Measurements from ENCODE around the gene CEMIP.

CEMIP gene

GRCh38 chr15:80828796-80829195, 49.6 kb downstream of the CEMIP start:
- no peak for DNase-seq

DNA sequence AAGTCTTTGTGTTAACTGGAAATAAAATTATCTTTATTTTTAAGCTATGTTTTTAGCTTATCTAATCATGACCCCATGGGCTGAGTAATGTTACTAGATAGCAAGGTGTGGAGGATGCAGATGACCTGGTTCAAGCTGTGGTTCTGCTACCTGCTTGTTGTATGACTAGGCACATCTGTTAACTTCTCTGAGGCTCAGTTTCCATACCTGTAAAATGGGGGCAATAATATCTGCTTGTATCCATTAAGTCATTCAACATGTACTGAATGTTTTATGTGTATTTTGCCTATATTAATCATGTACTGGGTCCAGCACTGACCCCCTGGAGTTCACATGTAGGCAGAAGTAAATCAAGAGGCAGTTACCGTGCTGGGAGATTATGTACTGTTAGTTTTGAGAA, 51.5 kb downstream of the CEMIP start:
- DNase-seq = no peak

- no peak for DNase-seq
Measured at GRCh38 chr15:80831192-80831591, 52.0 kb downstream of the CEMIP start.

- no peak for DNase-seq
Measured at GRCh38 chr15:80831606-80832224, 52.5 kb downstream of the CEMIP start.

- no peak for DNase-seq
Measured at GRCh38 chr15:80832686-80833085, 53.5 kb downstream of the CEMIP start.

GRCh38 chr15:80834402-80834801, 55.2 kb downstream of the CEMIP start:
- no peak for DNase-seq

DNA sequence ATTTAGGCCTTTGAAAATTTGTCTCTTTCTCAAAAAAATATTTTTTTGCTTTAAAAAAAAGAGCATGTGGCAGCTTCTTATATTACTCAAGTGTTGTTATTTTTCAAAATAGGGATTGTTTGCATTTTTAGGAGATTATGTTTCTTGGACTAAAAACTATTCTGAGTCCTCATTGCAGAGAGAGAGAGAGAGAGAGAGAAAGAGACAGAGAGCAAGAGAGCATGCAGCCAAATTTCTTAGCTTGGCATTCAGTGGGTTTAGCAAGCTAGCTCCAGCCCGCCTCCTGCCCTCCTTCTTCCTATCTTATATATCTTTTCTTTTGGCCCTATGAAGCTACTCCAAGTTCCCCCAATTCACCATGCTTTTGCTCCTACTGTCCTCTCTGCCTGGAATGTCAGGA, 55.7 kb downstream of the CEMIP start:
- DNase-seq = no peak

DNA sequence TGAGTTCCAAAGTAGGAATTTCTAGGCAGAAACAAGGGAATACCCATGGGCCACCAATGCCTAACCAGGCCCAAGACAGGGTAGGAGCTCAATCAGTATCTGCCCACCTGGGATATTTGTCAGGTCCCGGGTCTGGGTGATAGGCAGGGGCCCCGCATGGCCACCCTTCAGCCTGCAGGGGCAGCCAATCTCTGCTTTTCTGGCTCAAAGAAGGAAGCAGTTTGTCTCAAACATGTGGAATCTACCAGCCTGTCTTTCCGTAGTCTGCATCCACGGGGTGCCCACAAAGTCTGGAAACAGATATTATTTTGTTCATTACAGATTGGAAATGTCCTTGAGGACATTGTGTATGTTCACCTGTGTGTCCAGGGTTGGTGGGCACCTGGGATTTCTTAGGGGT, 56.2 kb downstream of the CEMIP start:
- DNase-seq = no peak

- DNase-seq = no peak
Measured at GRCh38 chr15:80836223-80836622, 57.1 kb downstream of the CEMIP start.

- no peak for DNase-seq
Measured at GRCh38 chr15:80837006-80837405, 57.8 kb downstream of the CEMIP start.

DNA sequence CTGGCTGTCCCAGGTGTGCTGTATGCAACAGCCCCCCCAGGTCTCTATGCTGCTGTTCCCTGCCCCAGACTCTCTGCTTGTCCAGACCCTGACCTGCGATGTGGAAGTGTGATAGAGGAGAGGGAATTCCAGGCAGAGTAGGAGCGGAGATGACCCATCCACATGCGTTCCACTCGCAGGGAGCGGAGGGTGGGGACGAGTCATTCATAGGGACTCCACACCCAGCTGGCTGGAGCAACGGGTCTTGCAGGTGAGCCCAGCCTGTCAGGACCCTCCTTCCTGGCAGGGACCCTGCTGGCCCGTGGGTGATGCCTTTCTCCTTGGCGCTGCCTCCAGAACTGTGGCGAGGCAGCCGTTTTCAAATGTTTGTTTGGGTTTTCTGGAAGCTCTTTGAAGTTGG, 58.8 kb downstream of the CEMIP start:
- DNase-seq = no peak

DNA sequence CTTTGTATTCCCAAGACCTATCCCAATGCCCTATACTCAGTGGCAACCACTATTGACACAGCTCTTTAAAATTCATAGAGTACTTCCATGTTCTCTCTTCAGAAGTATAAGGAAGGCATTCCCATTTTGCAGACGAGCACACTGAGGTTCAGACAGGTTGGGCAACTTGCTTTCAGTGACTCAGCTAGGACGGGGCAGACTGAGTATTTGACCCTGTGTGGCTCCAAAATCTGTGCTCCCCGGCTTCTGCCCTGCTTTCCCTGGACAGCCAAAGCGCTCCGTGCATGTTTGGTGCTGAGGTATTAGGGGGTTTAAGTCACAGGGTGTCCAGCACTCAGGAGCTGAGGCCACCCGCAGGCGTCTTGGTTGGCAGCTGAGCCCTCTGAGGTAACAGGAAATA, 59.5 kb downstream of the CEMIP start:
- no peak for DNase-seq

DNA sequence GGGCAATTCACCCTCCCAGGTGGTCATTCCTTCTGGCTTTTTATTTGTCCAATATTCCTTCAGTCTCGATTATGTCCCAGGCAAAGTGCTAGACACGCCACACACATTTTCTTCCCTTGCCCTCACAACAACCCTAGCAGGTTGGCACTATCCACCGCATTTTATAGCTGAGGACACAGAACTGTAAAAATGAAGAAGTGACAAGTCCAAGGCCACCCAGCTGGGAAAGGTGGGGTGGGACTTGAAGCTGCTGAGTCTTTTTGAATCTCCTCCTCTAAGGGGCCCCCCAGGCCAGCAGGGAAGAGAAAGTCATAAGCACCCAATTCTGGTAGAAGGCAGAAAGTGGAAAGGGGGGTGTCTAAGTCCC, 60.6 kb downstream of the CEMIP start:
- no peak for DNase-seq

DNA sequence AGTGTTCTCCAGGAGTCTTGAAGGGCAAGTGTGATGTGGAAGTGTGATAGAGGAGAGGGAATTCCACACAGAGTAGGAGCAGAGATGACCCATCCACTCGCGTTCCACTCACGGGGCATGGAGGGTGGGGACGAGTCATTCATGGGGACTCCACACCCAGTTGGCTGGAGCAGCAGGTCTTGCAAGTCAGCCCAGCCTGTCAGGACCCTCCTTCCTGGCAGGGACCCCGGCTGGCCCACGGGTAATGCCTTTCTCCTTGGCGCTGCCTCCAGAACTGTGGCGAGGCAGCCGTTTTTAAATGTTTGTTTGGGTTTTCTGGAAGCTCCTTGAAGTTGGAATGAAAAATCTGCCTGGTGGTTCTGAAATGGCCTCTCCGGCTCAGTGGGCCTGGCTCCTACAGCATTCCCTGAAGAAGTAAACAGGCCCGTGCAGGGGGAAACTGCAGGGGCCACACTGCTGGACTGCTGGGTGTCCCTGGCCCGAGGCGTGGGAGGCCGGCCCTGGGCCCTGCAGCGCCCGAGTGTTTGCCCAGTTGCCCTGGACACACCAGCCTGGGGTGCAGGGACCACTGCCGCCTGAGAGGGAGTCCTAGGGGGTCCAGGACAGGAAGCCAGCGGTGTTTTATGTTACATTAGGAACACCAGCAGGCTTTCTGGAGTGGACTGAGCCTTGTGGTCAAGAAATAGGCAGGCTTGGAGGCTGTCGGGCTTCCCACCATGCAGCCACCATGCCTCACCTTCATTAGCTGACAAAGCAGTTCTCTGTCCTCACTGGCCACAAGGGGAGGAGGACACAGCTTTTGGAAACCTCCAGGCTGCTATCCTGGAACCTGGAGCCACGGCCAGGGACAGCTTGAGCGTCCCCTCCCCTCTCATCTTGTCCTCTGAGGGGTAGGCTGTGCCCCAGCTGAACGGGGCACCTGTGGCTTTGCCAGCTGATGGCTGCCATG, 61.3 kb downstream of the CEMIP start:
- DNase-seq = no peak

DNA sequence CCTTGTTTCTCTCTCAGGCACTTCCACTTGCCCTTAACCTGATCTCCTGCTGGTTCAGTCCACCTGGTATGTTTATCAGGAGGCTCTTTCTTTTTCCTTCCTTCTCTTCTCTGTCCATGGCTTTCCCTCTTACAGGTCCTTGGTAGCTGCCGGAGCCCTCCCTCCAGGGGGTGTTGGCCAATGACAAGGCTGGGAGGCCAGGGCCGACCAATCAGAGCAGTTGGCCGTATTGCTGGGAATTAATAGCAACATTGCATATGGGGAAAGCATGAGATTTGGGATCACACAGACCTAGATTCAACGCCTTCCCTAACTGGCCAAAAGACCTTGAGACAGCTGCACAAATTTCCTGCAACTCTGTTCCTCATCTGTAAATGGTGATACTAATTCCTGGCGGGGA, 62.4 kb downstream of the CEMIP start:
- no peak for DNase-seq

DNA sequence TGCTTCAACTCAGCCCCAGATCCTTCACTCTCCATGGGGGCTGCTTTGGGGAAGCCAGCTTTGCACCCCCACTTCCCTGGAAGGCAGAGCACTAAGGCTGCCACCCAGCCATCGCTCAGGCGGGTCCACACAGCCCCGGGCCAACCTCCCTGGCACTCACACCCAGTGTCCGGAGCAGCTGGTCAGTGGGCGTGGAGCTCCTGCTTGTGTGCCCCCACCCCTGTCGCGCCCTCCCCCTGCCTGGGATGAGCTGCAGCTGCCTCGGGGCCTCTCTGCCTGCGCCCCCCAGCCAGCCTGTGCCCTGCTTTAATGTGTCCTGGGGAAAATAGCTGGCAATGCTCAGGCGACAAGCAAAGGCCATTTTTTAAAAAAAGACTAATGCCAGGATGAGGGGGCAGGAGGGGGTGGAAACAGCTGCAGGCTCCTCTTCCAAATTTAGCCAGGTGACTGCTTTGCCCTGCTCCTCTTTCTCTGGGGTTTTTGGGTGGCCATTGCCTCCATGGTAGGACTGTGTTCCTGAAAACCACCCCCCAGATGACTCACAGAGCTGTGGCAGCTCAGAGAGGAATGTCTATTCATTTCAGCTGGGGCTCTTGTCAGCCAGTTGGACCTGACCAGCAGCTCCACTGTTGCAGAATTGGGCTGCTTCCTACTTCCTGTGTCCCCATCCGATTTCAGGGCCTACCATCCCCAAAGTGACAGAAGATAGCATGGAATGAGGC, 65.0 kb downstream of the CEMIP start:
- DNase-seq = no peak

DNA sequence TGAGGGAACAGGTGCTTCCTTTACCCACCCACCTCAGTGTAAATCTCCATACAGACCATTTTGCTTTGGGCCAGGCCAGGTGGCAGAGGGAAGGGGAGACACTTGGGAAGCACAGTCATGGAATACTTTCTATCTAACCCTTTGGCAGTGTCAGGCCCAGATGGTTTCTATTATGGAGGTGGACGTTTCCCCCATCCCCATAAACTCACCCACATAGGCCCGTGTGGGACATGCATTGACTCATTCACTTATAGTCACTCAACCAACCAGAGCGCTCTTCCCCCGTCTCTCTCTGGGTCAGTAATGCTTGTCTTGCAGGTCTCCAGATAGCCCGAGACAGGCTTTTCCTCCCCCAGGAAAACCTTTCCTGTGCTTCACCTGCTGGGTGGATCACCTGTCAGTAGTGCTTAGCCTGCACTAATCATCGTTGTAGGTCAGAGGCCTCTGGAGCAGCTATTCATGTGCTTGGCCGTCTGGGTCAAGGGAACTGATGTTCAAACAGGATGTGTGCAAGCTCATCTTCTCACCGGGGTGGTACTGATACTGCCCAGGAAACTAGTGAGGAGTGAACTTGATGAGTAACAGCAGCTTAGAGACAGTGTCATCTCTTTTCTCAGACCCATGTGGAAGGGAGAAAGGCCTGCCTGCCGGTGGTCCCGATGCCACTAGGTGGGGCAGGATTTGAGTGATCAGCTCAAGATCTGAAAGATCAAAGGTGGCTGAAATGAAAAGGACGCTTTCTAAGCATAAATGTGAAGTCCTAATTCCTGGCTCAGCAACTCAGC, 67.1 kb downstream of the CEMIP start:
- DNase-seq = no peak

GRCh38 chr15:80849308-80849707, 70.1 kb downstream of the CEMIP start:
- DNase-seq = no peak

GRCh38 chr15:80850941-80851451, 71.8 kb downstream of the CEMIP start:
- no peak for DNase-seq

GRCh38 chr15:80852676-80853075, 73.5 kb downstream of the CEMIP start:
- no peak for DNase-seq

- DNase-seq = no peak
Measured at GRCh38 chr15:80854104-80854503, 74.9 kb downstream of the CEMIP start.

GRCh38 chr15:80855206-80855605, 76.0 kb downstream of the CEMIP start:
- DNase-seq = no peak

DNA sequence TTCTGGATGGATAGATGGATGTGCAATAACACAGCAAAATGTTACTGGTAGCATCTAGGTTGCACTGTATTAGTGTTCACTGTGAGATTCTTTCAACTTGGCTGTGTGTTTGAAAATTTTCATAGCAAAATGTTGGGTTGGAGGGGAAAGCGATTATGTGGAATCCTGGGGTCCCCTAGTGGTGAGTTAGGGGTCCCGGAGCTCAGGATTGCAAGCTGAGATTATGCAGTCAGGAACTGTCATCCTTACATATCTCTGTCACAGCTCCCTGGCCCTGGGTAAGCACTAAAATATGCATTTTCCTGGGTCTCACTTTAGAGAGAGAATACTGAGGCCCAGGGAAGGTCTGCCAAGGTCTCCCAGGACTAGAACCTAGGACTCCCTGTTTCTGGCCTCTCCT, 77.2 kb downstream of the CEMIP start:
- no peak for DNase-seq

Measured in cortex of kidney (tissue), 1 donor.